Neural crest cell (in vitro differentiated cells): ENCODE data around the gene RANBP1. TPM values are rescaled to one million over a fixed set of nuclear protein-coding genes. Genes with fewer than 3 reads are reported as not detected.

Source experiments
- DNase-seq: peaks from one replicate; pipeline ENCODE4 v3.0.0; 2021; ENCODE audit warnings: low read depth, mixed read lengths, low spot score
- H3K27ac Mint-ChIP-seq: one replicate; pipeline ENCODE4 v1.8.0; 2021; ENCODE audit warnings: mild to moderate bottlenecking, mixed read lengths; ENCODE audit not compliant: unreplicated experiment
- H3K27me3 Mint-ChIP-seq: 2 replicates; pipeline ENCODE4 v1.8.0; 2021; ENCODE audit warnings: low read depth, mild to moderate bottlenecking, mixed read lengths
- H3K36me3 Mint-ChIP-seq: 2 replicates; pipeline ENCODE4 v1.8.0; 2021; ENCODE audit warnings: low read depth, mild to moderate bottlenecking, mixed read lengths
- H3K4me1 Mint-ChIP-seq: 2 replicates; pipeline ENCODE4 v1.8.0; 2021; ENCODE audit warnings: mixed read lengths
- H3K4me3 Mint-ChIP-seq: one replicate; pipeline ENCODE4 v1.8.0; 2021; ENCODE audit warnings: mild to moderate bottlenecking, mixed read lengths
- H3K9me3 Mint-ChIP-seq: 2 replicates; pipeline ENCODE4 v1.8.0; 2021; ENCODE audit warnings: mixed read lengths
- microRNA-seq: library from miRNA; unstranded; fragments of <30 nt; microRNA quantifications from one replicate; pipeline ENCODE4, GENCODE V29; 2020
- total RNA-seq: library from RNA; stranded (reverse); gene quantifications from 2 replicates; pipeline ENCODE4 v1.2.1, GENCODE V29; 2021
- TF ChIP-seq, protein P1 (sequence below): fragments of 200-600 bp; sonication (generic); conservative IDR thresholded peaks from 2 replicates; pipeline ENCODE4 v1.5.0; 2021; ENCODE audit warnings: antibody characterized with exemption, mild to moderate bottlenecking

The RANBP1 gene
- total RNA-seq, 1 donor from 2014 or later: 469 TPM

DNA sequence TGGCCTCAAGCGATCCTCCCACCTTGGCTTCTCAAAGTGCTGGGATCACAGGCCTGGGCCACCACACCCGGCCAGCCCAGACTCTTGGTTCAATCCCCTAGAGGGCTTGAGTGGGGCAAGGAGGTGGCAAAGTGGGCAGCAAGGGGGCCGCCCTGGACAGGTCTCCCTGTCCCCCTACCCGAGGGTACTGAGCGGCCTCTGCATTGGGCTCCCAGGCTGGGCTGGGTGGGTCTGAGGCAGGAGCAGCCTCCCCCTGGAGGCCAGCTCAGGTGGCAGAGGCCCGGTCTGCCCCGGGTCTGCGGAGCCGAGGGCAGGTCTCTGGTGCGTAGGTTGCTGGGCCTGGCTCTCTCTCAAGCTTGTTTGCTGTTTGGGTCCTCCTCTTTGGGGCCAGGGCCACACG, 57.3 kb downstream of the RANBP1 start:
- no peaks in the 10 kb centered on the region for H3K27me3 Mint-ChIP-seq
- no peak overlapping the region for H3K4me3 Mint-ChIP-seq
- no peaks in the 10 kb centered on the region for H3K36me3 Mint-ChIP-seq
- no peaks in the 10 kb centered on the region for H3K9me3 Mint-ChIP-seq
- no peak overlapping the region for H3K27ac Mint-ChIP-seq
- DNase-seq: no peak
- TF ChIP-seq, protein P1, sequence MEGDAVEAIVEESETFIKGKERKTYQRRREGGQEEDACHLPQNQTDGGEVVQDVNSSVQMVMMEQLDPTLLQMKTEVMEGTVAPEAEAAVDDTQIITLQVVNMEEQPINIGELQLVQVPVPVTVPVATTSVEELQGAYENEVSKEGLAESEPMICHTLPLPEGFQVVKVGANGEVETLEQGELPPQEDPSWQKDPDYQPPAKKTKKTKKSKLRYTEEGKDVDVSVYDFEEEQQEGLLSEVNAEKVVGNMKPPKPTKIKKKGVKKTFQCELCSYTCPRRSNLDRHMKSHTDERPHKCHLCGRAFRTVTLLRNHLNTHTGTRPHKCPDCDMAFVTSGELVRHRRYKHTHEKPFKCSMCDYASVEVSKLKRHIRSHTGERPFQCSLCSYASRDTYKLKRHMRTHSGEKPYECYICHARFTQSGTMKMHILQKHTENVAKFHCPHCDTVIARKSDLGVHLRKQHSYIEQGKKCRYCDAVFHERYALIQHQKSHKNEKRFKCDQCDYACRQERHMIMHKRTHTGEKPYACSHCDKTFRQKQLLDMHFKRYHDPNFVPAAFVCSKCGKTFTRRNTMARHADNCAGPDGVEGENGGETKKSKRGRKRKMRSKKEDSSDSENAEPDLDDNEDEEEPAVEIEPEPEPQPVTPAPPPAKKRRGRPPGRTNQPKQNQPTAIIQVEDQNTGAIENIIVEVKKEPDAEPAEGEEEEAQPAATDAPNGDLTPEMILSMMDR: no peak
- H3K4me1 Mint-ChIP-seq: peaks cover 4% of the 10 kb centered on the region

DNA sequence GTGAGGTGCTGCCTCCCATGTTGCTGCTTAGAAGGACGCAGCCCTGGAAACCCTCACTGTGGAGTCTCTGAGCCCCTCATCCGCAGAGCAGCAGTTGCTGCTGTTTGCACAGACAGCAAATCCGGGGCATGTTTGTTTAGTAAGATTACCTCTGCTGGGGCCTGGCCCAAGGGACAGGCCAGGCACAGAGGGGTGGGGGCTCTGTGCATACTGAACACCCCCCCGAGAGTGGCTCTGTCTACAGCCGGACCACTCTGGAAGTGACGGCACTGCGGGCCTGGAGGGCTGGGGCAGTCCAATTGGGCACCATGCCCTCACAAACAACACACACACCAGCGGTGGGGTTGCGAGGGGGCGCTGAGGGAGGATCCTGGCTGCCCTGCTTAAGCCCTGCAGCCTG, 57.9 kb downstream of the RANBP1 start:
- H3K4me3 Mint-ChIP-seq: no peak overlapping the region
- TF ChIP-seq, protein P1: no peak
- no peaks in the 10 kb centered on the region for H3K27me3 Mint-ChIP-seq
- no peak for DNase-seq
- H3K27ac Mint-ChIP-seq: no peak overlapping the region
- H3K36me3 Mint-ChIP-seq: no peaks in the 10 kb centered on the region
- H3K9me3 Mint-ChIP-seq: no peaks in the 10 kb centered on the region
- H3K4me1 Mint-ChIP-seq: peaks cover 4% of the 10 kb centered on the region

DNA sequence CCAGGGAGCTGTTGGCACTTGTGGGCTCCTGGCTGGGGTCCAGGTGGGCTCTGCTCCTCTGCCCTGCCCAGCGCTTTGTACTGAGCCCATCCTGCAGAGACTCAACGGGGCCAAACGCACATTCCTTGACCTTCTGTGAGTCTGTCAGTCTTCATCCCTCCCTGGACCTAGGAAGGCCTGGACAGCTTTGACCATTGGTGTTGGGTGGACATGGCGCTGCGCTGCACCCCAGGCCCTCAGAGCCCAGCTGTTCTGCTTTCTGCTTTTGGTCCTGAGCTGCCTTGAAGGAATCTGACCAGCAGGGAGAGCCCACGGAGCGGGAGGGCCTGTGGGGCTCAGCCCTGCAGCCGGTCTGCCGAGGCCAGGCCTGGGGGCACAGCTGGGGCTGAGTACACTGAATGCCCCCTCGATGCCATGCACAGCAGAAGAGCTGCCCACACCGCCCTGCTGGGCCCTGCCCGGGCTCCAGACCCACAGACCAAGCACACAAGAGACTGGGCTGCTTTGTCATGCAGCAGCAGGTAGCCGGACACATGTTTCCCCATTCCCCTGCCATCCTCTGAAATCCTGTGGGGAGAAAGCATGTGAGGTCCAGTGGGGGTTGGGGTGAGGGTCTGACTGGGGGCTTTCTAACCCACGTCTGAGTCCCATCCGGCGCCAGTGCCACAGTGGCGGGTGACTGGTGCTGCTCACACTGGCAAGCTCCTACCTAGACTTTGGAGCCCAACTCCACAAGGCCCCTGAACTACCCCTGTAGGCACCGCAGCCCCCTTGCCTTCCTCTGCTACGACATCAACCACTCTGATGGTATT, 59.1 kb downstream of the RANBP1 start:
- DNase-seq: no peak
- Mint-ChIP-seq H3K27ac (no peak overlapping the region), H3K36me3 (no peaks in the 10 kb centered on the region), H3K4me3 (no peak overlapping the region), H3K4me1 (peaks cover 4% of the 10 kb centered on the region), H3K27me3 (no peaks in the 10 kb centered on the region), H3K9me3 (no peaks in the 10 kb centered on the region)
- TF ChIP-seq, protein P1: peak; percentile 26

DNA sequence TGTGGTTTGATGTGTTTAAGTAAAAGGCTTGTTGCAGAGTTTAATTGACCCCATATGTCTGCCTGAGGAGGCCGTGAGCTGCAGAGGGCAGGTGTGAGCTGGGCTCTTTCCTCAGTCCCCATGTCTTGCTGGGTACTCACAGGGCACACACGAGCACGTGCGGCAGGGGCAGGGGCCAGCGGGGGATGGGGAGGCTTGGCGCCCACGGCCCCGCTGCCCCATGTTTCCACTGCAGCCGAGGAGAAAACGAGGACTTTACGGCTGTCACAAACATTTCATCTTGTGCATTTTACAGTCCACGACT, 59.6 kb downstream of the RANBP1 start:
- H3K36me3 Mint-ChIP-seq: no peaks in the 10 kb centered on the region
- H3K4me3 Mint-ChIP-seq: no peak overlapping the region
- no peak overlapping the region for H3K27ac Mint-ChIP-seq
- TF ChIP-seq, protein P1: no peak
- H3K27me3 Mint-ChIP-seq: no peaks in the 10 kb centered on the region
- H3K4me1 Mint-ChIP-seq: peaks cover 4% of the 10 kb centered on the region
- DNase-seq: no peak
- no peaks in the 10 kb centered on the region for H3K9me3 Mint-ChIP-seq

DNA sequence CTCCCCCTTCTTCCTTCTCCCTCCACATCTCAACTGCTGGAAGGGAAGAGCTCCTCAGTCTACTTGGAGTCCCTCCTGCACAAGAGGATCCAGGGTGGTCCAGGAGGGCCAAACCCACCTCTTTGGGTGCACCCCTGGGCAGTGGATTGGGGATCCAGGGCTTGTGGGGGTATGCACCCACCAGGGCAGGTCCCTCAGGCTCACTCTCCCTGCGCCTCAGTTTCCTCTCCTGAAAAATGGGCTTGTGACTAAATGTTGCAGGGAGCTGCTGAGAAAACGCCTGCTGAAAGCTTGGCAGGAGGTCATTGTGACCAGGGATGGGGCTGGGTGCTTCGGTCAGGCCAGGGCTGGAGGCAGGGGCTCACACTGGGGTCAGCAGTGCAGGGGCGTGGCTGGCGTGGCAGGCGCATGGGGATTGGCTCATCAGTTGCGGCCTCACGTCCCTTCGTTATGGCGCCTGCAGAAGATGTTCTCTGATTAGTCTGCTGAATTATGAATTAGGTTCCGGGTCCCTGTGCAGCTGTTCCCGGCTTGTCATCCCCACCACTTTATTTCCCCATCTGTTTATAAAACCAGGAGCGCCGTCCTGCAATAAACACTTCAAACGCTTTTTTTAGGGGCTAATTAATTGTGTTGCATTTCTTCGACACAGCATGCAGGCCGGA, 60.6 kb downstream of the RANBP1 start:
- Mint-ChIP-seq H3K36me3 (no peaks in the 10 kb centered on the region), H3K4me3 (no peak overlapping the region), H3K27me3 (no peaks in the 10 kb centered on the region), H3K27ac (no peak overlapping the region), H3K9me3 (no peaks in the 10 kb centered on the region), H3K4me1 (peaks cover 4% of the 10 kb centered on the region)
- TF ChIP-seq, protein P1: no peak
- no peak for DNase-seq

Small RNA genes within 50 kb of the gene (microRNA-seq; reads per million reads assigned to microRNA genes)
- gene MIR6816: not detected

Other genes with a start within 250 kb of the RANBP1 start
- gene COMT, start 174.3 kb upstream of the RANBP1 start, total RNA-seq: 70.9 and 86.4 TPM in 2 replicates
- gene TXNRD2, start 174.3 kb upstream of the RANBP1 start, total RNA-seq: 21.7 and 22.2 TPM in 2 replicates
- gene ARVCF, start 99.3 kb upstream of the RANBP1 start, total RNA-seq: 93.5 and 105 TPM in 2 replicates
- gene TANGO2, start 95.0 kb upstream of the RANBP1 start, total RNA-seq: 12.8 and 13.4 TPM in 2 replicates
- 86.3 and 86.5 TPM in 2 replicates for gene DGCR8, start 35.9 kb upstream of the RANBP1 start, total RNA-seq
- gene TRMT2A, start 1.1 kb downstream of the RANBP1 start, total RNA-seq: 75.1 and 77.7 TPM in 2 replicates
- gene ZDHHC8, start 15.7 kb downstream of the RANBP1 start, total RNA-seq: 82.1 and 98.9 TPM in 2 replicates
- 8.2 and 8.6 TPM in 2 replicates for gene CCDC188, start 35.0 kb downstream of the RANBP1 start, total RNA-seq
- 17.9 and 19.0 TPM in 2 replicates for gene RTN4R, start 152.2 kb downstream of the RANBP1 start, total RNA-seq
- gene DGCR6L, start 204.0 kb downstream of the RANBP1 start, total RNA-seq: 52.1 and 58.7 TPM in 2 replicates